ENCODE results near the gene NCCRP1. TPM values are rescaled to one million over a fixed set of nuclear protein-coding genes. Genes with fewer than 3 reads are reported as not detected.

The NCCRP1 gene
- total RNA-seq, 1 experiment from 2014 or later: 23.2 TPM

DNA sequence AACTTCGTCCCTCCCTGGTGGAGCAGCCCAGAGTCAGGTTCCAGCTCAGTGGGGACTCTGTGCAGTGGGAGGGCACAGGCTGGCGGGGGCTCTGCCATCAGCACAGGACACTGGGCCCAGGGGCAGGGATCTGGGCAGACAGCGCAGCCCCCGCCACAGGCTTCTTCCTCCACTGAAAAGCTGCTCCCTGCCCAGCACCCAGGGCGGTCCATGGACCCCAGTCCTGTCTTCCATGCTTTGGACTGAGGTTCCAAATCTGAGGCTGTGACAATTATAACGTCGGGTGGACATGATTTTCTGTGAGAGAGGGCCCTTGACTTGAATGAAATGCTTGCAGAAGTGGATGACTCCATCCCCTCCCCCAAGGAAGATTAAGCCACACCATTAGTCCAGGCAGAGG, 21.2 kb upstream of the NCCRP1 start:
- Histone ChIP-seq H3K79me2 (ENCODE audit: low read depth) (no peaks in the 10 kb centered on the region), H2AFZ (no peak overlapping the region), H3K27ac (no peak overlapping the region), H4K20me1 (ENCODE audit: insufficient read depth) (0 out of 2 replicates have a peak, but pooled peaks cover 4% of the 10 kb centered on the region), H3K4me3 (no peak overlapping the region), H3K36me3 (ENCODE audit: low read depth) (no peaks in the 10 kb centered on the region), H3F3A (ENCODE audit: insufficient read depth, low read depth) (no peaks in the 10 kb centered on the region), H3K27me3 (ENCODE audit: insufficient read depth, low read depth) (no peaks in the 10 kb centered on the region), H3K9me3 (ENCODE audit: insufficient read depth, low read depth) (no peaks in the 10 kb centered on the region), H3K4me2 (no peak overlapping the region), H3K9me2 (ENCODE audit: insufficient read depth) (no peaks in the 10 kb centered on the region), H3K4me1 (replicated peaks; ENCODE audit: insufficient read depth) (no peaks in the 10 kb centered on the region)
- ChIA-PET CTCF (no interaction called here), POLR2A (ENCODE audit: unreplicated experiment) (no interaction called here)
- intact Hi-C loops (cut with micrococcal nuclease; ENCODE audit: unreplicated experiment): no loop called here
- no peak for DNase-seq
- TF ChIP-seq EZH2 (IDR thresholded peaks at IDR 0.05; ENCODE audit: low read depth): no peak
- TF ChIP-seq, protein P1, sequence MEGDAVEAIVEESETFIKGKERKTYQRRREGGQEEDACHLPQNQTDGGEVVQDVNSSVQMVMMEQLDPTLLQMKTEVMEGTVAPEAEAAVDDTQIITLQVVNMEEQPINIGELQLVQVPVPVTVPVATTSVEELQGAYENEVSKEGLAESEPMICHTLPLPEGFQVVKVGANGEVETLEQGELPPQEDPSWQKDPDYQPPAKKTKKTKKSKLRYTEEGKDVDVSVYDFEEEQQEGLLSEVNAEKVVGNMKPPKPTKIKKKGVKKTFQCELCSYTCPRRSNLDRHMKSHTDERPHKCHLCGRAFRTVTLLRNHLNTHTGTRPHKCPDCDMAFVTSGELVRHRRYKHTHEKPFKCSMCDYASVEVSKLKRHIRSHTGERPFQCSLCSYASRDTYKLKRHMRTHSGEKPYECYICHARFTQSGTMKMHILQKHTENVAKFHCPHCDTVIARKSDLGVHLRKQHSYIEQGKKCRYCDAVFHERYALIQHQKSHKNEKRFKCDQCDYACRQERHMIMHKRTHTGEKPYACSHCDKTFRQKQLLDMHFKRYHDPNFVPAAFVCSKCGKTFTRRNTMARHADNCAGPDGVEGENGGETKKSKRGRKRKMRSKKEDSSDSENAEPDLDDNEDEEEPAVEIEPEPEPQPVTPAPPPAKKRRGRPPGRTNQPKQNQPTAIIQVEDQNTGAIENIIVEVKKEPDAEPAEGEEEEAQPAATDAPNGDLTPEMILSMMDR (conservative IDR thresholded peaks at IDR 0.05): no peak
- BruUV-seq (replicated peaks): no TSS peak

DNA sequence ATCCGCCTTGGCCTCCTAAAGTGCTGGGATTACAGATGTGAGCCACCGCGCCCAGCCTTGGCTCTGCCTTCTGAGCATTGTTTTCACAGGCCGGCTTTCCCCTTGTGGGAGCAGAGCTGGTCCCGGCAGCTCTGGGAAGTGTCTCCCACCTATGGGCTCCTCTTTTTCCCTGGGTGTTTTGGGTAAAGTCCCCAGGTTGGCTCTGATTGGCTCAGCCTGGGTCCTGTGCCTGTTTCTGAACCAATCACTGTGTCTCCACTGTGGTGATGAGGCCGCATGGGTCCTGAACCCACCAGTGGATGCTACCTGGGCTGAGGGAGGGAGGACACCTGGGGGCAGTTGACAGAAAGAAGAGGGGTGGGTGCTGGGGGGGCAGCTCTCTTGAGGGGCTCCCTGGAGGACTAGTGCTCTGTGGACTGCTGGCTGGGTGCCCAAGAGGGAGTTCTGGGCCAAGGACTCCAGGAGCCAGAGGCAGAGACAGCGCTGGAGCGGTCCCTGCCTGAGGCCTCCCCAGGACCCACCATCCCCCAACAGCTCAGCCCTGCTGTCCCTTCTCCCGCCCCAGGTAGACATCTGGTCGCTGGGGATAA, 19.6 kb upstream of the NCCRP1 start:
- Histone ChIP-seq H3F3A (ENCODE audit: insufficient read depth, low read depth) (peaks cover 5% of the 10 kb centered on the region; the same call in 1 of the 2 replicates), H3K36me3 (ENCODE audit: low read depth) (no peaks in the 10 kb centered on the region), H3K9me3 (ENCODE audit: insufficient read depth, low read depth) (no peaks in the 10 kb centered on the region), H3K9me2 (ENCODE audit: insufficient read depth) (no peaks in the 10 kb centered on the region), H3K4me1 (replicated peaks; ENCODE audit: insufficient read depth) (no peaks in the 10 kb centered on the region), H4K20me1 (ENCODE audit: insufficient read depth) (0 out of 2 replicates have a peak, but pooled peaks cover 4% of the 10 kb centered on the region), H3K4me2 (no peak overlapping the region), H3K79me2 (ENCODE audit: low read depth) (no peaks in the 10 kb centered on the region), H3K27ac (no peak overlapping the region), H2AFZ (no peak overlapping the region), H3K27me3 (ENCODE audit: insufficient read depth, low read depth) (no peaks in the 10 kb centered on the region), H3K4me3 (no peak overlapping the region)
- POLR2A ChIA-PET (ENCODE audit: unreplicated experiment): interaction anchor here (0.6 kb wide), 1 partner anchor 45 kb away, joined by 6 read pairs; no protein-coding TSS in a partner anchor
- TF ChIP-seq, protein P1 (conservative IDR thresholded peaks at IDR 0.05): no peak
- TF ChIP-seq EZH2 (IDR thresholded peaks at IDR 0.05; ENCODE audit: low read depth): no peak
- CTCF ChIA-PET: no interaction called here
- intact Hi-C loops (cut with micrococcal nuclease; ENCODE audit: unreplicated experiment): no loop called here
- DNase-seq: no peak
- no TSS peak for BruUV-seq (replicated peaks)

DNA sequence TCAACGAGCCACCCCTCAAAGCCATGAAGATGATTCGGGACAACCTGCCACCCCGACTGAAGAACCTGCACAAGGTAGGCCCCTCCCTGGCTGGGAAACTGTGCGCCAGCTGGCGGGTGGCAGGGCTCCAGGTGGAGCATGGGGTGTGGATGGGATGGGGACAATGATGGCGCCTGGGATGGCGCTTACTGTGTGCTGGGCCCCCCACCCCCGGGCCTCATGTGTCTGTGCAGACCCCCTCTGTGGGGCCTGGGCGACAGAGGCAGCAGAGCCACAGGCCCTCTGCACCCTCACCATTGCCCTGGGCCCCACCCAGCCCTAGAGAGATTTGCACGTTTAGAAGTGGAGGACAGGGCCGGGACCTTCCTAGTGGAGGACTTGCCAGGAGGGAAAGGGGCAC, 19.0 kb upstream of the NCCRP1 start:
- H4K20me1 ChIP-seq (ENCODE audit: insufficient read depth): no peaks in the 10 kb centered on the region
- no peak for DNase-seq
- no peaks in the 10 kb centered on the region for H3K27me3 ChIP-seq (ENCODE audit: insufficient read depth, low read depth)
- TF ChIP-seq, protein P1 (conservative IDR thresholded peaks at IDR 0.05): no peak
- no peak for TF ChIP-seq EZH2 (IDR thresholded peaks at IDR 0.05; ENCODE audit: low read depth)
- H3K4me2 ChIP-seq: no peak overlapping the region
- ChIA-PET POLR2A (ENCODE audit: unreplicated experiment) (no interaction called here), CTCF (no interaction called here)
- H3K36me3 ChIP-seq (ENCODE audit: low read depth): no peaks in the 10 kb centered on the region
- no peak overlapping the region for H2AFZ ChIP-seq
- no TSS peak for BruUV-seq (replicated peaks)
- H3K9me2 ChIP-seq (ENCODE audit: insufficient read depth): no peaks in the 10 kb centered on the region
- no peak overlapping the region for H3K4me3 ChIP-seq
- H3K4me1 ChIP-seq (replicated peaks; ENCODE audit: insufficient read depth): no peaks in the 10 kb centered on the region
- intact Hi-C loops (cut with micrococcal nuclease; ENCODE audit: unreplicated experiment): no loop called here
- H3K9me3 ChIP-seq (ENCODE audit: insufficient read depth, low read depth): no peaks in the 10 kb centered on the region
- no peak overlapping the region for H3K27ac ChIP-seq
- peaks cover 10% of the 10 kb centered on the region; the same call in 1 of the 2 replicates for H3F3A ChIP-seq (ENCODE audit: insufficient read depth, low read depth)
- no peaks in the 10 kb centered on the region for H3K79me2 ChIP-seq (ENCODE audit: low read depth)

Measured in PC-9 (cell line).